Gastroesophageal sphincter (tissue), 3 donors: ENCODE measurements around the gene PHLDA1.

Experiments used
- EP300 ChIP-seq: sonication (generic); formaldehyde crosslinking; IDR thresholded peaks from one replicate; pipeline ENCODE4 v1.6.1; 2017; ENCODE audit warnings: antibody characterized with exemption, mild to moderate bottlenecking
- POLR2A ChIP-seq, 2 donors: fragments of 450-650 bp; IDR thresholded peaks; one replicate each; pipeline ENCODE4 v1.6.1; 2017; ENCODE audit warnings: antibody characterized with exemption in 2 of 2, mild to moderate bottlenecking in 2 of 2, moderate library complexity in 1 of 2
- POLR2AphosphoS5 ChIP-seq: sonication (generic); formaldehyde crosslinking; IDR thresholded peaks from one replicate; pipeline ENCODE4 v1.6.1; 2017; ENCODE audit warnings: antibody characterized with exemption
- TF ChIP-seq, protein P1 (sequence below), 4 experiments: fragments of 200-600 bp in 2 of 4; fragments of 450-650 bp in 2 of 4; sonication (generic) in 1 of 4; IDR thresholded peaks; one replicate each; pipeline ENCODE4 v1.5.1; 2017 to 2019; ENCODE audit warnings: antibody characterized with exemption in 4 of 4, mild to moderate bottlenecking in 2 of 4, moderate library complexity in 2 of 4

- TF ChIP-seq, protein P1, sequence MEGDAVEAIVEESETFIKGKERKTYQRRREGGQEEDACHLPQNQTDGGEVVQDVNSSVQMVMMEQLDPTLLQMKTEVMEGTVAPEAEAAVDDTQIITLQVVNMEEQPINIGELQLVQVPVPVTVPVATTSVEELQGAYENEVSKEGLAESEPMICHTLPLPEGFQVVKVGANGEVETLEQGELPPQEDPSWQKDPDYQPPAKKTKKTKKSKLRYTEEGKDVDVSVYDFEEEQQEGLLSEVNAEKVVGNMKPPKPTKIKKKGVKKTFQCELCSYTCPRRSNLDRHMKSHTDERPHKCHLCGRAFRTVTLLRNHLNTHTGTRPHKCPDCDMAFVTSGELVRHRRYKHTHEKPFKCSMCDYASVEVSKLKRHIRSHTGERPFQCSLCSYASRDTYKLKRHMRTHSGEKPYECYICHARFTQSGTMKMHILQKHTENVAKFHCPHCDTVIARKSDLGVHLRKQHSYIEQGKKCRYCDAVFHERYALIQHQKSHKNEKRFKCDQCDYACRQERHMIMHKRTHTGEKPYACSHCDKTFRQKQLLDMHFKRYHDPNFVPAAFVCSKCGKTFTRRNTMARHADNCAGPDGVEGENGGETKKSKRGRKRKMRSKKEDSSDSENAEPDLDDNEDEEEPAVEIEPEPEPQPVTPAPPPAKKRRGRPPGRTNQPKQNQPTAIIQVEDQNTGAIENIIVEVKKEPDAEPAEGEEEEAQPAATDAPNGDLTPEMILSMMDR (IDR thresholded peaks at IDR 0.05) = no peak
- TF ChIP-seq POLR2A (IDR thresholded peaks at IDR 0.05) = no peak
- TF ChIP-seq POLR2AphosphoS5 = no peak
- TF ChIP-seq EP300 = no peak
Observed at GRCh38 chr12:75991753-75992152, 39.8 kb downstream of the PHLDA1 start.
